ENCODE data around the gene TMEM235. TPM values are rescaled to one million over a fixed set of nuclear protein-coding genes. Genes with fewer than 3 reads are reported as not detected.

TMEM235 gene
- not detected for polyA plus RNA-seq (2013, experiment 1 of 2; ENCODE audit: insufficient read length)
- polyA plus RNA-seq (2013, experiment 2 of 2; ENCODE audit: insufficient read length) = not detected

DNA sequence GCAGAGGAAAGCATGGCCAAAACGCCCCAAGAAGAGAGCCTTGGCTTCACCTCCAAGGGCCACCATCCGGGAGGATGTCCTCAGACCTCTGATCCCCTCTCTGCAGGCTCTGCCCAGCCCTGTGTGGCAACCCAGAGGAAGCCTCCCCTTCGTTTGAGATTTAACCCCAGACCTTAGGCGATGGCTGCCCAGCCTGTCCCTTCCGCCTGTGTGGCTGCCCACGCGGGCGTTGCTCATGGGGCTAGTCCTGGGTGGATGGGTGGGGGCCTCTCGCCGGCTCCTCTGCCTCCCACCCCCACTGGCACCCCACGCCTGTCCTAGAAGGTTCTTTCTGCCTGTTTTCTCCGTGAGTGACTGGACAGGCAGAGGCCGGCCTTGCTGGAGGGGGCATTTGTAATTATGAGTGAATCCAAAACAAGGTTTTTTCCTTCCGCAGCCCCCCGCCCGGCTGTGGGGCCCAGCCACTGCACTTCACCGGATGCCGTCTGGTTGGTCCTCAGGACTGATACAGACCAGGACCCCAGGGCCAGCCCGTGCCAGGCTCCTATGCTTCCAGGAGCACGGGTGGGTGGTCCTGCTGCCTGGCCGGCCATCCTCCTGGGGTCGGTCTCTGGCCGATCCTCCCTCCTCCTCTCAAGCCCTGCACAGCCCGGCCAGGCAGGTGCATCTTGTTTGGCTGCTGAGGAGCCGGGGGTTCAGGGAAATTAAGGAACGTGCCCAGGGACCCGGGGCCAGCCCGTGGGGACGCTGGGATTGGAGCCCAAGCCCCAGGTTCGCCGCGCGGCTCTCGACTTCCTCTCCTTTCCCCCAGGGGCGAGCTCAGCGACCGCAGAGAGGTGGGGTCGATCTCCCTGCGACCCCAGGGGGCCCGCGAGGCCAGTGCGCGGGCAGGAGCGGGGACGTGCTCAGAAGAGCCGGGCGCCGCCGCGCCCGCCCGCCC lies at the start of gene TMEM235:
Gene TMEM235 (plus strand): TSS at position 636 of the 940 bp plus-strand sequence. CDS start 393 bp downstream, outside the sequence.
- no peak for DNase-seq

DNA sequence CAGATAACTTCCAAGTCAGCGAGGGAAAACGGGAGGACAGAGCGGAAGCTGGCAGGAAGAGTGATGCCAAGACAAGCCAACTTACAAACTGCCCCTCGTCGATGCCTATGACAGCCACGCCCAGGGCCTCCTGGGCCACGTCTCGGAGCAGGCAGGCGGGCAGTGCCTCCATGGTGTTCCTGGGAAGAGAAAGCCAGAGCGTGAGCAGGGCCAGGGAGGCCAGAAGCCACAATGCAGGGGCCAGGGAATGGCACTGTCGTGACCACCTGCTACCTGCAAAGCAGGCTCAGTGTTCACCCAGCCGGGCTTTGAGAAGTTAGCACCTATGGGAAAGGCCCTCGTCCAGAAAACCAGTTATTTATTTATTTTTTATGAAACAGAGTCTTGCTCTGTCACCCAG lies 48.9 kb upstream of the TMEM235 start:
- no peak for DNase-seq

DNA sequence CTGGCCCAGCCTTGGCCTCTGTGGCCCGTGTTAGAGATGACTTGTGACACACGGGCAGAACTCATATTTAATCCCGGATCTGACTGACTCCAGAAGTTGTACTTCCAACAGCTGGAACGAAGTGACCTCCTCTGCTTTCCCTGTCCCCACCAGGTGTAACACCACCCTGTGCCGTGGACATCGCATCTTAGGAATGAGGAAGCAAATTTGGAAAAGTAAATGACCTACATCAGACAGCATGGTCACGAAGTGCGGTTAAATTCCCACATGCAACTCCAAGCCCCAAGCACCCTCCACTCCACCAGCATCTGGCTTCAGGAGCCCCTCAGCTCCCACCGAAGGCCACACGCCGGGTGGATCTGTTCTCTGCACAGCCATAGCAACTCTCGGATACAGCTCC lies 47.5 kb upstream of the TMEM235 start:
- no peak for DNase-seq

DNA sequence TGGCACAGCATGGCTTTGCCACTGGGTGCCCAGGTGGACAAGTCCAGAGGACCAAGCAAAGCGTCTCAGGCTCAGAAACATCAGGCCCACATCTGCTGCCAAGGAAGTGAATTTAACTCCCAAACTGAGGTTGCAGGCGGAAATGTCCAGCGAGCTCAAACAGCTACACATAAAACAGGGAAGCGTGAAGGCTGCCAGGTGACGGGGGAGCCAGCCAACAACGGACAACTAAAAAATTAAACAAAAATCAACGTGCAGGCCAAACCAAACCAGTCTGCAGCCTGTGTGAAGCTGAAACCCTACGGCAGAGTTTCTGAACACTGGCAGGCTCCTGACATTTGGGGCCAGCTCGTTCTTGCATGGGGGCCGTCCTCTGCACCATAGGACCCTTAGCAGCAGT lies 47.1 kb upstream of the TMEM235 start:
- DNase-seq = no peak

DNA sequence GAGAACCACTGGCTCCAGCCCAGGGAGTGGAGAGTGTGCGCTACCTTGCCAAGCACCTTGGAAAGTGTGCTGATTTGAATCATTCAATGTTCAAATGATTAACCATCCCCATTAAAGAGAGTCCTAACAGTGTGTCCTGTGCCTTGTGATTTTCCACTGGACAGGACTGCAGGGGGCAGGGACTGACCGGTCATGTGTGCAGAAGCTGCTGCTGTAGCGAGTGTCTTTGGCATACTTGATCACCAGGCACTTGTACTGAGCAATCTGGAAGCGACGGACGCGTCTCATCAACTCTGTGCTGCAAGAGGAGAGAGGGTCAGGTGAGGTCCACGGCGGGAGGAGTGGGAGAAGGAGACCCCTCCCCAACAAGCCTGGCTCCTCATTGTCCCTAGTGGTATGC lies 46.6 kb upstream of the TMEM235 start:
- DNase-seq = no peak

DNA sequence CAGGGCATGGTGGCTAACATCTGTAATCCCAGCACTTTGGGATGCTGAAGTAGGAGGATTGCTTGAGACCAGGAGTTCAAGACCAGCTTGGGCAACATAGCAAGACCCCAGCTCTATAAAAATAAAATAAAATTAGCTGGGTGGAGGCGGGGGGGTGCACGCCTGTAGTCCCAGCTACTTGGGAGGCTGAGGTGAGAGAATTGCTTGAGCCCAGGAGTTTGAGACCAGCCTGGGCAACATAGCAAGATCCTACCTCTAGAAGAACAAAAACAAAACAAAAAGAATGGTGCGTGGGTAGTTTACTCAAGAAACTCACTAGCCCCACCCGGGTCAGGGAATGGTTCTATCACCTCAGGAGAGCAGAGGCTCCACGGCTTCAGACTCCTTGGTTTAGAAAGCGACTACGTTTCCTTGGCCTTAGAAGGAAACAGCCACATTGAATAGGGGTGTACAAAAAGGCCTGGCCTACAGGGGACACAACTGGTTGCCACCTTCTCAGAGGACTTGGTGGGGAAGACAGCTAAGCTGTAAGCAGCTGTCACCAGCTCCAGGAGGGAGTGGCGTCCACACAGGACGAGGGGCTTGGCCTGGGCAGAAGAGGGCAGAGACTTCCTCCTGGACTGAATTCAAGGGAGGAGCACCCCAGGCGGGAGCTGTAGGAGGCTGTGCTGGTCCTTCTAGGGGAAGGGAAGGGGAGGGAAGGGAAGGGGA lies 45.3 kb upstream of the TMEM235 start:
- no peak for DNase-seq

DNA sequence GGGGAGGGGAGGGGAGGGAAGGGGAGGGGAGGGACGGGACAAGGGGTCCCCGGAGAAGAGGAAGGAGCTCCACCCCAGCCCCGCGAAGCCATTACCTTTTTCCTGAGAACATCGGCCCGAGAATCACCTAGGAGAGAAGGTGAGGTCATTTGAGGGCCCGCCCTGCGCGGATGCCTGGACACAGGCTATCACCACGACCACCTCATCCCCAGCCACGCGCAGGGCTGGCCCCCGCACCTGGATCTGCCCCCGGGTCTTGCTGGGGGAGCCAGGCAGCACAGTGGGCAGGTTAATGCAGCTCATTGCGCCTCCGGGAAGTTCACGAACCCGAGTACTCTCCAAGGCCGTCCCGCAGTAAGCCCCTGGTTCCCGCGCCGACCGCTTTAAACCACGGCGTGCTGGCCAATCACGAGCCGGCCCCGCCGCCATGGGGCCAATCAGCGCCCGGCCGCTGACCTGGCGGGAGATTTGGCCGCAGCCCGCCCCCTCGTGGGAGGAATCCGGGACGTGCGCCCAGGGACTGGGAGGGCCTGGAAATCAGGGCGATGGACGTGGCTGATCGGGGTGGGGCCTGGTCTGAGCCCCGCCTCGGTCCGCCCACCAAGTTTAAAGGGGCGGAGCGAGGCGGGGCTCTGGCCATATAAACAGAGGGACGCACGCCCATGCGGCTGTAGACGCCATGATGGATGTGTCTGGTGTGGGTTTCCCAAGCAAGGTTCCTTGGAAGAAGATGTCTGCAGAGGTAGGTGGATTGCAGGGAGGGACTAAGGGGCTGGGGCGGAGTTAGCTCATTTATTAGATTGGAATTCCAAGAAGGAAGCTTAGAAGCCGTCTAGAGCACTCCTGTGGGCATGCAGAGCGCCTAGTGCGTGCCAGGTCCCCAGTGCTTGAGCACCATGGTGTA lies 44.5 kb upstream of the TMEM235 start, which contains the start of the genes AFMID and TK1:
Gene AFMID (plus strand): TSS at position 671 of the 904 bp plus-strand sequence. CDS start 9 bp downstream, at position 680.
Gene TK1 (minus strand): TSS at position 361 of the 904 bp plus-strand sequence. CDS start 58 bp downstream, at position 303.
- DNase-seq = peak; percentile 96

DNA sequence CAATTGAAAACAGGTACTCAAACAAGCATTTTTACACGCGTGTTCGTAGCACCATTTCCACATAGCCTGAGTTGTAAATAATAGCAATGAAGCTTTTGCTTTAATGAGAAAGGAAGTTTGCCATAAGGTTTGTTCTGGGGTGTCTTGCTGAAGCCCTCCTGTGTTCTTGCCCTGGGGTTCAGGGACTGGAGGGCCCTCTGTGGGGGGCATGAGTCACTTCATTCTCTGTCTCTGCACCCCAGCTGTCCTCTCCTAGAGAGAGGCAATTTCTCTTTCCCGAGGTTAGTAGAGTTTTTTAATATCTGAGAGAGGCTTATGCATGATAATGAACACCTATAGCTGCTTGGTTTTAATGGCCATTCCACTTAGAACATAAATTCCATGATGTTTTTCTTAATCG lies 34.7 kb upstream of the TMEM235 start:
- DNase-seq = no peak

DNA sequence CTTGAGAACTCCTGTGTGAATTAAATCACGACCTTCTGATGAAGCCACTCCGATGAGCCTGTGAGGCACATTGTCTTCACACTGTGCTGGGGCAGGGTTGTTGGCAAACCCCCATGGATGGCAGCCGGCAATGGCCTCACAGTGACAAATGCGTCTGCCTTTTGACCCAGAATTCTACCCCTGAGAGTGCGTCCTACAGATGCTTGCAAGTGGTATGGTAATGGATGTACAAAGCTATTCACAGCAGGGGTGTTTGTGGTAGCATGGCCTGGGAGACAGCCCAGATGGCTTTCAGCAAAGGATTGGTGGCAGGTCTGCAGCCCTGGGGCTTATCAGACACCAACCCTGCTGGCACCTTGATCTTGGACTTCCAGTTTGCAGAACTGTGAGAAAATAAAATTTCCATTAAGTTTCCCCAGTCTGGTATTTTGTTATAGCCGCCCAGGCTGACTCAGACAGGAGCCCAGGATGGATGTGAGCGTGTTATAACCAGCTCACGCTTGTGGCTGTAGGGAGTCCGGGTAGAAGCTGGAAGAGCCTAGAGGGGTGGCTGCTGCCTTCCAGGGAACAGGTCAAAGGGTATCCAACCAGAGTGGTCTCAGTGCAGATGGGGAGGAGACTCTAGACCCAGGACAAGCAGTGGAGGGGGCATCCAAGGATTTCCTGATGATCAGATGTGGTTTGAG lies 34.1 kb upstream of the TMEM235 start:
- no peak for DNase-seq

DNA sequence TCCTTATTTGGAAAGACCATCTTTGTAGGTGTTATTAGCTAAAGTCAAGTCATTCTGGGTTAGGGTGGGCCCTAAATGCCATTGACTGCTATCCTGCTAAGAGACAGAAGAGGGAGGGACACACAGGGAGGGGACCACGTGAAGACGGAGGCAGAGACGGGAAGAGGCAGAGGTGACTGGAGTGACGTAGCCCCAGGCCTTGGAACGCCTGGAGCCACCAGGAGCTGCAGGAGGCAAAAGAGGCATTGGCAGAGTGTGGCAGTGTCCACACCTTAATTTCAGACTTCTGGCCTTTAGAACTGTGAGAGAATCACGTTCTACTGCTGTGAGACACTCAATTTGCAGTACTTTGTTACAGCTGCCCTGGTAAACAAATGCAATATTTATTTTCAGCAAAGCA lies 31.0 kb upstream of the TMEM235 start:
- no peak for DNase-seq

DNA sequence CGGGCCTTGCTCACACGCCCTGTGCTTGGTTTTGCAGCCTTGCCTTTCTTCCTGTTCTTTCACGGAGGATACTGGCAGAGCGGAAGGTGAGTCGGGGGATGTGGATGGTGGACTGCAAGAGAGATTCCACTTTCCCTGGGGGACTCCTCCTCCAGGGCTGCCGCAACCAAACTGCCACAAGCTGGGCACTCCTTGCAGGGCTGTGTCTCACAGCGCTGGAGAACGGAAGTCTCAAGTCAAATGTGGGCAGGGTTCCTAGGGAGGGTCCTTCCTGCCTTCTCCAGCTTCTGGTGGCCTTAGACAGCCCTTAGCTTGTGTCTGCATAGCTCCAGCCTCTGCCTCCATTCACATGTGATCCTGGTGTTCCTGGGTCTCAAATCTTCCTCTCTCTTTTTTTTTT lies 28.8 kb upstream of the TMEM235 start:
- DNase-seq = no peak

DNA sequence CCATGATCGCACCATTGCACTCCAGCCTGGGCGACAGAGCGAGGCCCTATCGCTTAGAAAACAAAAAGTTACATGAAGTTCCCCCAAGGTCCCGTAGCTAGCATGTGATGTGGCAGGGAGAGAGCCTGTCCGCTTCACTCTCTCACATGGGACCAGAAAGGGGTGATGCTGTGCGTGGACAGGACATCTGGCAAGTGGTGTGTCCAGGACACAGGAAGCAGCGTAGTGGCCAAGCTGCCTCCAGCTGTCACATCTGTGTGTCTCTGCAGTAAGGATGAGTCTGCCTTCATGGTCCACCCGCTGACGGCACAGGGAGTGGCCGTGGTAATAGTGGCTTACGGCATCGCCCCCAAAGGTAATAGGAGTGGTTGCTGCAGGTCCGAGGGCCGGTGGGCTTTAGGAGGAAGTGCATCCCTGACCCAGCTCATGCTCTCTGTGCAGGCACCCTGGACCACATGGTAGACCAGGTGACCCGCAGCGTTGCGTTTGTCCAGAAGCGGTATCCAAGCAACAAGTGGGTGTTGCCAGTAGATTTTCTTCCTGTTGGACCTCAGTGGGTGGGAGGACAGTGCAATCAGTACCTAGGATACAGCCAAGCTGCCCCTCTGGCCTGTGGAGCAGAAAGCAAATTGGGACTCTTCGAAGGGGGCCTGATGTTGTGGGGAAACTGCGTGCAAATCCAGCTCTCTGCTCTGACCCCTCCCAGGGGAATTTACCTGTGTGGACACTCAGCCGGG lies 26.9 kb upstream of the TMEM235 start:
- DNase-seq = no peak

DNA sequence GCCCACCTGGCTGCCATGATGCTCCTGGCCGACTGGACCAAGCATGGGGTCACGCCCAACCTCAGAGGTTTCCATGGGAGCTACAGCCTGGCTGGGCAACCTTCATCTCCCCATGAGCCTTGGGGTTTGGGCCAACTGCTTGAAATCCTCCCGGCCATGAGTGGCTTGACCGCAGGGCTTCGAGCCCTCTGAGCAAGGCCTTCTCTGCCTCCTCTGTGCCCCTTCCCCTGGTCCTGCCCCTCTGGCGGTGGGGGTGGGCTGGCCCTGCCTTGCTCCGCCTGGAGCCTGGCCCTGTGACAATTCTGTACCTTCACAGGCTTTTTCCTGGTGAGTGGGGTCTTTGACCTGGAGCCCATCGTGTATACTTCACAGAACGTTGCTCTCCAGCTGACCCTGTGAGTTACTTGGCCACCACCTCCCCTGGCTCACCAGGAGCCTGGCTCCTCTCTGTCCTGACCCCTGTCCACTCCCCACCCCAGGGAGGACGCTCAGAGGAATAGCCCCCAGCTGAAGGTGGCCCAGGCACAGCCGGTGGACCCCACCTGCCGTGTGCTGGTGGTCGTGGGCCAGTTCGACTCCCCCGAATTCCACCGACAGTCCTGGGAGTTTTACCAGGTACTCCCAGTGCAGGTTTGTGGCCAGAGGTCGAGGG lies 26.2 kb upstream of the TMEM235 start:
- DNase-seq = no peak

DNA sequence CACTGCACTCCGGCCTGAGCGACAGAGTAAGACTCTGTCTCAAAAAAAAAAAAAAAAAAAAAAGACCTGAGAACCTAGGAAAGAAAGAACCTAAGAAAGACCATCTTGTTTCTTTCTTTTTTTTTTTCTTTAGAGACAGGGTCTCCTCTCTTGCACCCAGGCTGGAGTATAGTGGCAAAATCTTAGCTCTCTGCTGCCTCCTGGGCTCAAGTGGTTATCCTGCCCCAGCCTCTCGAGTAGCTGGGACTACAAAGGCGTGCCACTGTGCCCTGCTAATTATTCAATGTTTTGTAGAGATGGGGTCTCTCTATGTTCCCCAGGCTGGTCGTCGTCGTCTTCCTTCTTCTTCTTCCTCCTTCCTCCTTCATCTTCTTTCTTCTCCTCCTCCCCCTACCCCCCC lies 25.1 kb upstream of the TMEM235 start:
- no peak for DNase-seq

DNA sequence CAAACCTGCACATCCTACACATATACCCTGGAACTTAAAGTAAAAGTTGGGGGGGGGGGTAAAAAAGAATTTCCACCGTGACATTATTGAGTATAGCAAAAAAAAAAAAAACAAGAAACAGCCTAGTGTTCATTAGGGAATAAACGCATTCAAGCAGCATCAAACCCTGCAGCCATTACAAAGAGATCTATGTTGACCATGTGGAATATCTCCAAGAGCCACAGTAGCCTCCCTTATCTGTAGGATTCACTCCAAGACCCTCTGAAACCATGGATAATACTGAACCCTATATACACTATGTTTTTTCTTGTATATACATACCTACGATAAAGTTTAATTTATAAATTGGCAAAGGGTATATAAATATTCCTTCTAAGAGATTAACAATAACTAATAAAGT lies 22.9 kb upstream of the TMEM235 start:
- no peak for DNase-seq

DNA sequence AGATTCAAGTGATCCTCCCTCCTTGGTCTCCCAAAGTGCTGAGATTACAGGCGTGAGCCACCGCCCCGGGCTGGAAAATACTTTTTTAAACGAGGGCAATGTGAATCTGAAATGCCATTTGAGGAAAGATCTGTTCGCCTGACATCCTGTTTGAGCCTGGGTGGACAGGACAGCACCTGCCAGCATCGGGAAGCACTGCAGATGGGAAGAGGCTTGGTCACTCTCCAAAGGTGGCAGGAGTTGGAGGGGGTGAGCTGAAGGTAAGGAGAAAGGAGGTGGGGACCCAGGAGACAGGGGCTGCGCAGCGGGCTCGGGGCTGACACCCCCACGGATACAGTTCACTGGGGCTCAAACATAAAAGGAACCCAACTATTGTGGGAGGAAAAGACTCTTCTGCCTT lies 21.3 kb upstream of the TMEM235 start:
- DNase-seq = no peak

DNA sequence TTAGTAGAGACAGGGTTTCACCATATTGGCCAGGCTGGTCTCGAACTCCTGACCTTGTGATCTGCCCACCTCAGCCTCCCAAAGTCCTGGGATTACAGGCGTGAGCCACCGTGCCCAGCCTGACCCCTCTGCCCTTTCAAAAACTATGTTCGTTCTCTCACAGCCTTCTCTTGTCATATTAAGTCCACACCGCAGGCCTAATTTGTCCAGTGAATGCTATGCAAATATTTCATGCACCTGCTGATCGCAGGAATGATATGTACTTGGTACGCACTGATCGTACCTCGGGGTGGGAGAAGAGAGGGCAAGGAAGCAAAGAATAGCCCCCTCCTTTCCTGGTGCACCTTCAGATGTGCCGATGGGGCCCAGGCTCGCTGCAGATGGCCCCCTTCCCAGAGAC lies 20.4 kb upstream of the TMEM235 start:
- no peak for DNase-seq

DNA sequence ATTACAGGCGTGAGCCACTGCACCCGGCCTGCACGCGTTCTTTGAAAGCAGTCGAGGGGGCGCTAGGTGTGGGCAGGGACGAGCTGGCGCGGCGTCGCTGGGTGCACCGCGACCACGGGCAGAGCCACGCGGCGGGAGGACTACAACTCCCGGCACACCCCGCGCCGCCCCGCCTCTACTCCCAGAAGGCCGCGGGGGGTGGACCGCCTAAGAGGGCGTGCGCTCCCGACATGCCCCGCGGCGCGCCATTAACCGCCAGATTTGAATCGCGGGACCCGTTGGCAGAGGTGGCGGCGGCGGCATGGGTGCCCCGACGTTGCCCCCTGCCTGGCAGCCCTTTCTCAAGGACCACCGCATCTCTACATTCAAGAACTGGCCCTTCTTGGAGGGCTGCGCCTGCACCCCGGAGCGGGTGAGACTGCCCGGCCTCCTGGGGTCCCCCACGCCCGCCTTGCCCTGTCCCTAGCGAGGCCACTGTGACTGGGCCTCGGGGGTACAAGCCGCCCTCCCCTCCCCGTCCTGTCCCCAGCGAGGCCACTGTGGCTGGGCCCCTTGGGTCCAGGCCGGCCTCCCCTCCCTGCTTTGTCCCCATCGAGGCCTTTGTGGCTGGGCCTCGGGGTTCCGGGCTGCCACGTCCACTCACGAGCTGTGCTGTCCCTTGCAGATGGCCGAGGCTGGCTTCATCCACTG lies 17.3 kb upstream of the TMEM235 start, which contains the start of gene BIRC5:
Gene BIRC5 (plus strand): TSS at position 238 of the 690 bp plus-strand sequence. CDS start 64 bp downstream, at position 302.
- DNase-seq = peak; percentile 87

DNA sequence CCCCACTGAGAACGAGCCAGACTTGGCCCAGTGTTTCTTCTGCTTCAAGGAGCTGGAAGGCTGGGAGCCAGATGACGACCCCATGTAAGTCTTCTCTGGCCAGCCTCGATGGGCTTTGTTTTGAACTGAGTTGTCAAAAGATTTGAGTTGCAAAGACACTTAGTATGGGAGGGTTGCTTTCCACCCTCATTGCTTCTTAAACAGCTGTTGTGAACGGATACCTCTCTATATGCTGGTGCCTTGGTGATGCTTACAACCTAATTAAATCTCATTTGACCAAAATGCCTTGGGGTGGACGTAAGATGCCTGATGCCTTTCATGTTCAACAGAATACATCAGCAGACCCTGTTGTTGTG lies 16.7 kb upstream of the TMEM235 start:
- DNase-seq = no peak
